Nephron progenitor cell (in vitro differentiated cells): ENCODE measurements around the gene PINLYP.

Source experiments
- DNase-seq: peaks from one replicate; pipeline ENCODE4 v3.0.0; 2021
- H3K27ac Mint-ChIP-seq: 2 replicates; pipeline ENCODE4 v1.8.0; 2021; ENCODE audit warnings: mild to moderate bottlenecking, moderate library complexity, mixed read lengths
- H3K27me3 Mint-ChIP-seq: 2 replicates; pipeline ENCODE4 v1.8.0; 2021; ENCODE audit warnings: mild to moderate bottlenecking, low read depth, mixed read lengths; ENCODE audit not compliant: poor library complexity
- H3K36me3 Mint-ChIP-seq: 2 replicates; pipeline ENCODE4 v1.8.0; 2021; ENCODE audit warnings: low read depth, mixed read lengths
- H3K4me1 Mint-ChIP-seq: 2 replicates; pipeline ENCODE4 v1.8.0; 2021; ENCODE audit warnings: mixed read lengths
- H3K4me3 Mint-ChIP-seq: 2 replicates; pipeline ENCODE4 v1.8.0; 2021; ENCODE audit warnings: mild to moderate bottlenecking, moderate library complexity, mixed read lengths
- H3K9me3 Mint-ChIP-seq: 2 replicates; pipeline ENCODE4 v1.8.0; 2021; ENCODE audit warnings: mild to moderate bottlenecking, moderate library complexity, mixed read lengths
- TF ChIP-seq, protein P1 (sequence below): fragments of 200-600 bp; sonication (generic); IDR thresholded peaks from 2 replicates; pipeline ENCODE4 v1.5.0; 2021; ENCODE audit warnings: antibody characterized with exemption

Gene PINLYP

DNA sequence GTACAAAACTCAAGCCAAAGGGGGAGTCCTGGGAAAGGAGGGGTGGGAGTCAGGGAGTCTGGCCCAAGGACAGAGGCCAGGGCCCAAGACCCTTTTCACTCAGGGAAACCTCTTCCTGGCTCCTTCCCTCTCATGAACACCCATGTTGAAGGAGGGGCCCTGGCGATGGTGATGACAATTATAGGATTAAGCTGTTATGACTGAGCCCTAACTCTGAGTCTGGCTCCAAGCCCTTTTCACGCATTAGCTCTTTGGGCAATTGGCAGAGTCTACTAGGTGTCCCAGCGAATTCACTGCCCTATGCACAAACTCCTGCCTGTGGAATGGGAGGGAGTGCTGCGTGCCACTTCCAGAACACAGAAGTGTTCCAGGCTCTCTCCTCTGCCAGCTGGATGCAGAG, 21.9 kb upstream of the PINLYP start:
- no peak for DNase-seq
- TF ChIP-seq, protein P1, sequence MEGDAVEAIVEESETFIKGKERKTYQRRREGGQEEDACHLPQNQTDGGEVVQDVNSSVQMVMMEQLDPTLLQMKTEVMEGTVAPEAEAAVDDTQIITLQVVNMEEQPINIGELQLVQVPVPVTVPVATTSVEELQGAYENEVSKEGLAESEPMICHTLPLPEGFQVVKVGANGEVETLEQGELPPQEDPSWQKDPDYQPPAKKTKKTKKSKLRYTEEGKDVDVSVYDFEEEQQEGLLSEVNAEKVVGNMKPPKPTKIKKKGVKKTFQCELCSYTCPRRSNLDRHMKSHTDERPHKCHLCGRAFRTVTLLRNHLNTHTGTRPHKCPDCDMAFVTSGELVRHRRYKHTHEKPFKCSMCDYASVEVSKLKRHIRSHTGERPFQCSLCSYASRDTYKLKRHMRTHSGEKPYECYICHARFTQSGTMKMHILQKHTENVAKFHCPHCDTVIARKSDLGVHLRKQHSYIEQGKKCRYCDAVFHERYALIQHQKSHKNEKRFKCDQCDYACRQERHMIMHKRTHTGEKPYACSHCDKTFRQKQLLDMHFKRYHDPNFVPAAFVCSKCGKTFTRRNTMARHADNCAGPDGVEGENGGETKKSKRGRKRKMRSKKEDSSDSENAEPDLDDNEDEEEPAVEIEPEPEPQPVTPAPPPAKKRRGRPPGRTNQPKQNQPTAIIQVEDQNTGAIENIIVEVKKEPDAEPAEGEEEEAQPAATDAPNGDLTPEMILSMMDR, result no peak
- Mint-ChIP-seq H3K36me3 (peaks cover 54% of the 10 kb centered on the region), H3K4me1 (peaks cover 9% of the 10 kb centered on the region), H3K9me3 (no peaks in the 10 kb centered on the region), H3K27me3 (peaks cover 4% of the 10 kb centered on the region), H3K4me3 (no peak overlapping the region), H3K27ac (no peak overlapping the region)

DNA sequence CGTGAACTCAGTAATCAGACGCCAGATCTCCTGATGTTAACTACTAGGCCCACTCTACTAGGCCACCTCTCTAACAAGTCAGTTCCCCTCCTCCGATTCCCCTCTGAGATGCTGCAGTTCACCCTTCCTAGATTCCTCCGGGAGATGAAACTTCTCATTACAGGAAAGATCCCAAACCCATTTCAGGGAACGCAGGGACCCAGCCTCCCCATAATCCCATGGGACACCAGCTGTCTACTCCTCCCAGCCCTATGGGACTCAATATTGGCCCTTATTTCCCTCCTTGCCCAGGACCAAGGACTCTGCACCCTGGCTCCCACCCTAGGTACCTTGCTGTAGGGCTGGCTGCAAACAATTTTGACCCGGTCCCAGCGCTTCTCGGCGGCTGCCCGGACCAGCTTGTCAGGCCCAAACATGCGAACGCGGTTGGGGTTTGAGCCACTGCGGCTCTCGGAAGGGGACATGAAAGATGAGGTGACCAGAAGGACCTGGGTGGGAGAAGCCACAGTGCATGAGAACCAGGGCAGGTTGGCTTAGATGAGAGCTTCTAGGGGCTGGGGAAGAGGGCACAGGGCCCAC, 21.2 kb upstream of the PINLYP start:
- Mint-ChIP-seq H3K27ac (no peak overlapping the region), H3K9me3 (no peaks in the 10 kb centered on the region), H3K4me3 (no peak overlapping the region)

DNA sequence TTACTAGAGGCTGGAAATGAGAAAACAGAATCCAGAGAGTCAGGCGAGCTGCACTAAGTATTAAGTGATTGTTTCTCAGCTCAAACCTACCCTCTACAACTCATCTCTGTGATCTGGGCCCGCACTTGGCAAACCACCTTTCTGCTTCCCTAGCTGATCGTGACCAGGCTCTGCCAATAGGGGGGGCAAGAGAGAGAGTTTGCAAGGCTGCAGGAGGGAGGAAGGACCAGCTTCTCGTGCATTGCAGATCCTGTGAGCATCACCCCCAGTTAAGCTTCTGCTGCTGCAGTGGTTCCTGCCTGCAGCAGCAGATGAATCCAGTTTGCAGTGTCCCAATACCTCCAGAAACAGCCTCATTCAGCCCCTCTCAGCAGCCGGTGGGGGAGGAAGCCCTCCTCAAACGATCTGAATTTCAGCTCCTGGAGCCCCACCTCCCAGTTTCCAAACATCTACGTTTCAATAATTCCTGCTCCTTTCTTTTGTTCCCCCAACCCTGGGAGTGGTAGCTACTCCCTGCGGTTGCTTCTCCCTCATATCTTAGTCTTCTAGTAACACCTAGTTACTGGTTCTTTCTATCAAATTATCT, 20.3 kb upstream of the PINLYP start:
- peaks cover 45% of the 10 kb centered on the region for H3K36me3 Mint-ChIP-seq
- no peaks in the 10 kb centered on the region for H3K9me3 Mint-ChIP-seq
- peaks cover 4% of the 10 kb centered on the region for H3K27me3 Mint-ChIP-seq
- peak; percentile 82 for DNase-seq
- TF ChIP-seq, protein P1, result peak; percentile 71
- H3K4me3 Mint-ChIP-seq, result no peak overlapping the region
- peaks cover 9% of the 10 kb centered on the region for H3K4me1 Mint-ChIP-seq
- peak overlapping the region; percentile 96 for H3K27ac Mint-ChIP-seq

More for the DNA sequence above, 21.2 kb upstream of the PINLYP start:
- TF ChIP-seq, protein P1, result no peak
- H3K27me3 Mint-ChIP-seq, result peaks cover 4% of the 10 kb centered on the region
- peaks cover 9% of the 10 kb centered on the region for H3K4me1 Mint-ChIP-seq
- H3K36me3 Mint-ChIP-seq, result peaks cover 49% of the 10 kb centered on the region
- DNase-seq, result no peak

DNA sequence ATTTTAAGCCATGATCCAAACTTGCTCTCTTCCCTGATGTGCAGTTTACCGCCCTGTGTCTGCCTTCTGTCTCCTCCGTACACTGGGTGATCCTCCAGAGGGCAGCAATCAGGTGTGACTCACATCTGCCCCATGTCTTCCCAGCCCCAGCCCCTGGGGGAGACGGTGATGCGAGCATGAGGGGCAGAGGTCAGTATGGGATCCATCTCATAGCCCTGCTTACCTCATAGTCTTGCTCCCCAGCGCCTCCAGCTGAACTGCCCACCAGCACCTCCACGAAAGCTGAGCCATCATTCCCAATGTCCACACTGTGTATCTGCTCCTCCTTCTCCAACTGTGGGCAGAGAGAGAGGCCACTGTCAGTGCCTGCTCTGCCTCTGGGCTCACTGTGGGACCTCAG, 14.9 kb upstream of the PINLYP start:
- peak overlapping the region; percentile 75 for H3K27ac Mint-ChIP-seq
- TF ChIP-seq, protein P1, result no peak
- DNase-seq, result no peak
- peaks cover 9% of the 10 kb centered on the region for H3K4me1 Mint-ChIP-seq
- no peaks in the 10 kb centered on the region for H3K9me3 Mint-ChIP-seq
- peaks cover 41% of the 10 kb centered on the region for H3K36me3 Mint-ChIP-seq
- H3K27me3 Mint-ChIP-seq, result no peaks in the 10 kb centered on the region
- no peak overlapping the region for H3K4me3 Mint-ChIP-seq

DNA sequence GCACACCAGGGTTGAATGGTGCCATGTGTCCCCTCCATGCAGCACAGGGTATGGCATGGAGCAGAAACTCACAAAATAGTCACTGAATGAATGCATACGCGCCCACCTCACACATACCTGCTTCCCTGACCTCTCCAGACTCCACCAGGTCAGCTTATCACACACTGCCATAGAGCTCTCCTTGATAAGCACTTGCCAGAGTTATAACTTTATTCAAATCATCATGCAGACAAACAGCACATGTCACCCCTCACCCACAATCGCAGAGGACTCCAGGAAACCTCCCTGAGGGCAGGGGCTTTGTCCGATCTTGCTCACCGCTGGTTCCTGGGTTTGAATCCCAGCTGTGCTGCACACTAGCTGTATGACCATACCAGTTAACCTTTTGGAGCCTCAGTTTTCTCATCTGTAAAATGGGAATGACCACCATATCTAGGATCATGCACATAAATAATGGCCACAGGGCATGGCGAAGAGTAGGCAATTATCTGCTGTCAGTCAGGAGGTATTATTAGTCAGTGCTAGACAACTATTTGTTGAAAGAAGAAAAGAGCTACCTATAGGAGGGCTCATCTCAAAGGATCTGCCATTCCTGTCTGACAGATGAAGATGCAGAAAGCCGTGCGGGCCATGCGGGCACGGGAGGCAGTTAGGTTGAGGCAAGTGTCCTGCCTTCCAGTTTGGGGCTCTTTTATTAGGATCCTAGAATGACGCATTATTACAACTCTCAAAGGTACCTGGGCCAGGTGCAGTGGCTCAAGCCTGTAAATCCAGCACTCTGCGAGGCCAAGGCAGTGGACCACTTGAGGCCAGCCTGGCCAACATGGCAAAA, 14.2 kb upstream of the PINLYP start:
- TF ChIP-seq, protein P1, result no peak
- no peak for DNase-seq
- H3K27me3 Mint-ChIP-seq, result no peaks in the 10 kb centered on the region
- no peaks in the 10 kb centered on the region for H3K9me3 Mint-ChIP-seq
- H3K4me3 Mint-ChIP-seq, result no peak overlapping the region
- H3K36me3 Mint-ChIP-seq, result peaks cover 41% of the 10 kb centered on the region
- H3K27ac Mint-ChIP-seq, result peak overlapping the region; percentile 75
- peaks cover 9% of the 10 kb centered on the region for H3K4me1 Mint-ChIP-seq
